CD4-positive, alpha-beta memory T cell (primary cell): ENCODE measurements around the gene VPS4A. TPM values are rescaled to one million over a fixed set of nuclear protein-coding genes. Genes with fewer than 3 reads are reported as not detected.

Experiments used
- CTCF ChIA-PET: fragments of 350-600 bp; sonication (Branson Sonifier 250); formaldehyde crosslinking; loops from one replicate; lab custom pipeline; 2021; ENCODE audit warnings: inconsistent platforms; ENCODE audit not compliant: partially characterized antibody; lab: Charles Lee
- POLR2A ChIA-PET: fragments of 350-600 bp; sonication (Branson Sonifier 250); formaldehyde crosslinking; loops from one replicate; lab custom pipeline; 2021; ENCODE audit not compliant: partially characterized antibody; lab: Charles Lee
- DNase-seq, 5 donors: peaks; one replicate each; pipeline versions ENCODE4 v3.0.0 to v3.0.0-alpha.2; 2020 to 2022; ENCODE audit warnings: mixed read lengths in 1 of 5
- H3K27ac ChIP-seq: one replicate; pipeline ENCODE4 v1.7.0; 2013; ENCODE audit warnings: low read depth, low read length
- H3K27me3 ChIP-seq: 2 replicates; pipeline ENCODE4 v1.7.0; 2013; ENCODE audit warnings: mild to moderate bottlenecking, low read length, moderate library complexity; ENCODE audit not compliant: insufficient read depth
- H3K36me3 ChIP-seq: 2 replicates; pipeline ENCODE4 v1.7.0; 2013; ENCODE audit warnings: mild to moderate bottlenecking, low read length, moderate library complexity; ENCODE audit not compliant: insufficient read depth
- H3K4me1 ChIP-seq: 2 replicates; pipeline ENCODE4 v1.7.0; 2013; ENCODE audit warnings: mild to moderate bottlenecking, low read length, moderate library complexity; ENCODE audit not compliant: insufficient read depth
- H3K4me3 ChIP-seq, 2 donors: one replicate each; pipeline ENCODE4 v1.7.0; 2013; ENCODE audit warnings: low read length in 2 of 2, mild to moderate bottlenecking in 1 of 2
- H3K9me3 ChIP-seq, 2 donors: one replicate each; pipeline ENCODE4 v1.7.0; 2013; ENCODE audit warnings: low read length in 2 of 2, control low read depth in 1 of 2; ENCODE audit not compliant: control insufficient read depth in 1 of 2
- H3K27ac Mint-ChIP-seq, 7 donors: one replicate each; pipeline ENCODE4 v1.8.0; 2020 to 2021; ENCODE audit warnings: mixed read lengths in 7 of 7, mild to moderate bottlenecking in 6 of 7, inconsistent platforms in 3 of 7, moderate library complexity in 3 of 7
- H3K27me3 Mint-ChIP-seq, 2 donors: one replicate each; pipeline ENCODE4 v1.8.0; 2020 to 2021; ENCODE audit warnings: mixed read lengths in 2 of 2
- H3K36me3 Mint-ChIP-seq, 2 donors: one replicate each; pipeline ENCODE4 v1.8.0; 2020 to 2021; ENCODE audit warnings: mixed read lengths in 2 of 2, inconsistent platforms in 1 of 2, mild to moderate bottlenecking in 1 of 2
- H3K4me1 Mint-ChIP-seq, 4 donors: one replicate each; pipeline ENCODE4 v1.8.0; 2020 to 2021; ENCODE audit warnings: mixed read lengths in 4 of 4, mild to moderate bottlenecking in 1 of 4
- H3K4me3 Mint-ChIP-seq, 8 donors: one replicate each; pipeline ENCODE4 v1.8.0; 2020 to 2021; ENCODE audit warnings: mixed read lengths in 8 of 8, mild to moderate bottlenecking in 7 of 8, moderate library complexity in 6 of 8, inconsistent platforms in 3 of 8
- H3K9me3 Mint-ChIP-seq, 8 donors: one replicate each; pipeline ENCODE4 v1.8.0; 2020 to 2021; ENCODE audit warnings: mixed read lengths in 8 of 8, mild to moderate bottlenecking in 5 of 8, inconsistent platforms in 3 of 8, moderate library complexity in 1 of 8
- intact Hi-C: fragments of 100-400 bp; cut with micrococcal nuclease; formaldehyde crosslinking; loops from one replicate; pipeline ENCODE4 v1.15.1; 2023
- polyA plus RNA-seq, 2 donors: library from polyadenylated mRNA; unstranded; fragments of 300-500 nt; fragmentation: Illumina TruSeq; gene quantifications; one replicate each; pipeline ENCODE4 v1.2.3, GENCODE V29; 2021
- total RNA-seq, 2 experiments: library from RNA; stranded (reverse); gene quantifications; one replicate each; pipeline ENCODE4 v1.2.3, GENCODE V29; 2021

The VPS4A gene
- total and polyA plus RNA-seq, 4 experiments from 2014 or later = 27.2 to 48.3 (median 44.0) TPM

DNA sequence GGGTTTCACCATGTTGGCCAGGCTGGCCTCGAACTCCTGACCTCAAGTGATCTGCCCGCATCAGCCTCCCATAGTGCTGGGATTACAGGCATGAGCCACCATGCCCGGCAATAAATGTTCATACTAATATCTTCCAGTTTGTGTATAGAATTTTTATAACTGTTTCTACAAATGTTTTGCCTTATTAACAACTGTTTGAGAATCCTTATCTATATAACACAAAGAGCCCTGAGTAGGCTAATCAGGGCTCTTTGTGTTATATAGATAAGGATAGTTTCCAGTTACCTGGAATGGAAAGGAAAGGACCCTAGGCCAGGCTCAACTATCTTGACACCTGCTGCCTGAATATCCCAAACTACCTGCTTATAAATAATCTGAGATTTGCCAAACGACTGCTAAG is 57.7 kb downstream of the VPS4A start:
- H3K27me3 Mint-ChIP-seq = no peaks in the 10 kb centered on the region
- no peaks in the 10 kb centered on the region for H3K4me1 ChIP-seq
- peaks cover 48% of the 10 kb centered on the region for H3K36me3 ChIP-seq
- no peaks in the 10 kb centered on the region for H3K27me3 ChIP-seq
- H3K27ac ChIP-seq = no peak overlapping the region
- H3K4me3 ChIP-seq = no peak overlapping the region
- intact Hi-C loops = no loop called here
- POLR2A ChIA-PET = no interaction called here
- peaks cover 6 to 20% (median 12%) of the 10 kb centered on the region in 4 donors for H3K4me1 Mint-ChIP-seq
- DNase-seq = no peak
- H3K36me3 Mint-ChIP-seq = peaks cover 46 to 77% of the 10 kb centered on the region in 2 donors
- no peaks in the 10 kb centered on the region for H3K9me3 Mint-ChIP-seq
- CTCF ChIA-PET = no interaction called here
- H3K27ac Mint-ChIP-seq = no peak overlapping the region
- no peak overlapping the region for H3K4me3 Mint-ChIP-seq
- H3K9me3 ChIP-seq = no peaks in the 10 kb centered on the region

DNA sequence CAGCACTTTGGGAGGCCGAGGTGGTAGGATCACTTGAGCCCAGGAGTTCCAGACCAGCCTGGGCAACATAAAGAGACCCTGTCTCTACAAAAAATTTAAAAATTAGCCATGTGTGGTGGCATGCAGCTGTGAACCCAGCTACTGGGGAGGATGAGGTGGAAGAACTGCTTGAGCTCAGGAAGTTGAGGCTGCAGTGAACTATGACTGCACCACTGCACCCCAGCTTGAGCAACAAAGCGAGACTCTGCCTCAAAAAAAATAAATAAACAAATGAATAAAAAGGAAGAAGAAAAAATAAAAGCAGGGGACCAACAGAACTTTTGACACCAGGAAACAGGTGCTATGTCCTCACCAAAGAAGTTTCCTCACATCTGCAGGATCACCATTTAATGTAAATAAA is 60.4 kb downstream of the VPS4A start:
- no peak overlapping the region for H3K27ac ChIP-seq
- intact Hi-C loops = no loop called here
- ChIA-PET POLR2A (no interaction called here), CTCF (no interaction called here)
- H3K4me3 Mint-ChIP-seq = no peak overlapping the region
- H3K27me3 Mint-ChIP-seq = no peaks in the 10 kb centered on the region
- H3K27me3 ChIP-seq = no peaks in the 10 kb centered on the region
- no peak overlapping the region for H3K4me3 ChIP-seq
- no peaks in the 10 kb centered on the region for H3K9me3 ChIP-seq
- no peaks in the 10 kb centered on the region for H3K4me1 ChIP-seq
- no peak overlapping the region for H3K27ac Mint-ChIP-seq
- peaks cover 37 to 64% of the 10 kb centered on the region in 2 donors for H3K36me3 Mint-ChIP-seq
- H3K4me1 Mint-ChIP-seq = peaks cover 7 to 17% (median 11%) of the 10 kb centered on the region in 4 donors
- H3K9me3 Mint-ChIP-seq = no peaks in the 10 kb centered on the region
- peaks cover 38% of the 10 kb centered on the region for H3K36me3 ChIP-seq
- no peak for DNase-seq

DNA sequence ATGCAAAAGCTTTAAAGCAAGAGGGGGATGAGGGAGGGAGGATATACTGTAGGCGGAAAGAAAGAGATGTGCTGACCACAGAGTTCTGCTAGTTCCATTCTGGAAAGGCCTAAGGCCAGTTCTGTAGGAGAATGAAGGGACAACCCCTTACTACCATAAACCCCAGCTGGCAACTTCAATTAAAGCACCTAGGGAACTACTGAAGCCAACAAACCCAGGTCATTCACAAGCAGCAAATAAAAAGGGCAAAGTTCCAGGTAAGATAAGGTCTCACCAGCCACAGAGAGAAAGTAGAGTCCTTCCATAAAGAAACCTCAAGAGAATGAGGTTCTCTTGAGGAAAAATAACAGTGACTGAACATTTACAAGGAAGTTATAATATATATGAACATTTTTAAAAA is 61.9 kb downstream of the VPS4A start:
- DNase-seq = no peak
- intact Hi-C loops = no loop called here
- Mint-ChIP-seq H3K27ac (peak overlapping the region in 3 of 7 donors; percentile 57 to 72 (median 59)), H3K4me1 (peaks cover 10 to 15% (median 13%) of the 10 kb centered on the region in 4 donors), H3K36me3 (peaks cover 32 to 57% of the 10 kb centered on the region in 2 donors), H3K4me3 (no peak overlapping the region), H3K9me3 (no peaks in the 10 kb centered on the region), H3K27me3 (no peaks in the 10 kb centered on the region)
- Histone ChIP-seq H3K27ac (no peak overlapping the region), H3K4me1 (no peaks in the 10 kb centered on the region), H3K4me3 (no peak overlapping the region), H3K36me3 (peaks cover 26% of the 10 kb centered on the region), H3K27me3 (no peaks in the 10 kb centered on the region), H3K9me3 (no peaks in the 10 kb centered on the region)
- ChIA-PET CTCF (interaction anchor here (0.7 kb wide), 1 partner anchor 23 kb away, joined by 3 read pairs; no protein-coding TSS in a partner anchor), POLR2A (no interaction called here)

Other genes with a start within 250 kb of the VPS4A start
- 1 to 10 TPM; 2.7 to 3.3 TPM for gene HAS3, start 205.7 kb upstream of the VPS4A start, total RNA-seq
- under 1 TPM in 1 of 2 donors, not detected in 1; 0.07 TPM for gene HAS3, start 205.7 kb upstream of the VPS4A start, polyA plus RNA-seq
- 100 to 1,000 TPM; 141 TPM for gene CHTF8, start 178.8 kb upstream of the VPS4A start, total RNA-seq
- gene CHTF8, start 178.8 kb upstream of the VPS4A start, polyA plus RNA-seq = 100 to 1,000 TPM; 160 to 231 TPM
- 10 to 100 TPM; 36.9 to 37.0 TPM for gene UTP4, start 178.7 kb upstream of the VPS4A start, total RNA-seq
- gene UTP4, start 178.7 kb upstream of the VPS4A start, polyA plus RNA-seq = 10 to 100 TPM; 64.8 to 96.5 TPM
- 10 to 100 TPM; 15.4 to 21.2 TPM for gene SNTB2, start 124.2 kb upstream of the VPS4A start, total RNA-seq
- gene SNTB2, start 124.2 kb upstream of the VPS4A start, polyA plus RNA-seq = 10 to 100 TPM in 1 of 2 donors, 1 to 10 TPM in 1; 4.5 to 19.1 TPM
- gene PDF, start 19.2 kb downstream of the VPS4A start, total RNA-seq = 10 to 100 TPM; 11.8 TPM
- gene PDF, start 19.2 kb downstream of the VPS4A start, polyA plus RNA-seq = 10 to 100 TPM; 12.6 to 18.0 TPM
- 10 to 100 TPM; 66.0 to 66.1 TPM for gene COG8, start 28.2 kb downstream of the VPS4A start, total RNA-seq
- 10 to 100 TPM; 31.3 to 34.1 TPM for gene COG8, start 28.2 kb downstream of the VPS4A start, polyA plus RNA-seq
- 10 to 100 TPM; 30.9 to 31.9 TPM for gene NIP7, start 28.4 kb downstream of the VPS4A start, total RNA-seq
- gene NIP7, start 28.4 kb downstream of the VPS4A start, polyA plus RNA-seq = 10 to 100 TPM; 23.4 to 24.4 TPM
- 1 to 10 TPM; 2.5 to 5.4 TPM for gene TMED6, start 40.4 kb downstream of the VPS4A start, total RNA-seq
- under 1 TPM in 1 of 2 donors, not detected in 1; 0.30 TPM for gene TMED6, start 40.4 kb downstream of the VPS4A start, polyA plus RNA-seq
- gene TERF2, start 74.7 kb downstream of the VPS4A start, total RNA-seq = 10 to 100 TPM; 55.2 to 57.3 TPM
- gene TERF2, start 74.7 kb downstream of the VPS4A start, polyA plus RNA-seq = 10 to 100 TPM; 19.2 to 30.1 TPM
- 10 to 100 TPM; 59.2 to 64.4 TPM for gene CYB5B, start 113.3 kb downstream of the VPS4A start, total RNA-seq
- gene CYB5B, start 113.3 kb downstream of the VPS4A start, polyA plus RNA-seq = 100 to 1,000 TPM; 115 to 141 TPM